RWPE2 (cell line): ENCODE results near the gene GTF2H4.
"Not testable (repeated sequence)": the region's sequence is repeated elsewhere in the genome, so short reads cannot be mapped to it uniquely, and the experiment has no call there.

ENCODE experiments used
- ATAC-seq: fragments of 200-7000 bp; cut with Tn5 transposase; 3 replicates; pipeline ENCODE4 v1.9.1; 2021; ENCODE audit warnings: low read depth
- DNase-seq: peaks from one replicate; pipeline ENCODE4 v3.0.0-alpha.2; 2020; ENCODE audit warnings: low spot score
- H3K27ac ChIP-seq: fragments of 450-650 bp; 2 replicates; pipeline ENCODE4 v1.5.1; 2017; ENCODE audit warnings: mild to moderate bottlenecking; ENCODE audit not compliant: poor library complexity, severe bottlenecking
- H3K27me3 ChIP-seq: fragments of 250-450 bp; sonication (Bioruptor Pico); 2 replicates; pipeline ENCODE4 v1.5.1; 2021; ENCODE audit warnings: mild to moderate bottlenecking, moderate library complexity; ENCODE audit not compliant: insufficient read depth, poor library complexity, severe bottlenecking
- H3K36me3 ChIP-seq: fragments of 250-450 bp; sonication (Bioruptor Pico); 2 replicates; pipeline ENCODE4 v1.5.1; 2020; ENCODE audit warnings: low read depth, mild to moderate bottlenecking, moderate library complexity
- H3K4me1 ChIP-seq: fragments of 250-450 bp; sonication (Bioruptor Pico); 2 replicates; pipeline ENCODE4 v1.5.1; 2021; ENCODE audit warnings: mild to moderate bottlenecking, moderate library complexity; ENCODE audit not compliant: insufficient read depth, poor library complexity, severe bottlenecking
- H3K4me3 ChIP-seq: fragments of 250-450 bp; sonication (Bioruptor Pico); 2 replicates; pipeline ENCODE4 v1.5.1; 2021; ENCODE audit warnings: mild to moderate bottlenecking, moderate library complexity; ENCODE audit not compliant: severe bottlenecking
- H3K9me3 ChIP-seq: fragments of 250-450 bp; sonication (Bioruptor Pico); 2 replicates; pipeline ENCODE4 v1.5.1; 2021; ENCODE audit warnings: mild to moderate bottlenecking, moderate library complexity; ENCODE audit not compliant: severe bottlenecking
- TF ChIP-seq, protein P1 (sequence below): fragments of 450-650 bp; IDR thresholded peaks from one replicate; pipeline ENCODE4 v1.5.1; 2017; ENCODE audit warnings: mild to moderate bottlenecking, moderate library complexity; ENCODE audit not compliant: poor library complexity, severe bottlenecking

The GTF2H4 gene

DNA sequence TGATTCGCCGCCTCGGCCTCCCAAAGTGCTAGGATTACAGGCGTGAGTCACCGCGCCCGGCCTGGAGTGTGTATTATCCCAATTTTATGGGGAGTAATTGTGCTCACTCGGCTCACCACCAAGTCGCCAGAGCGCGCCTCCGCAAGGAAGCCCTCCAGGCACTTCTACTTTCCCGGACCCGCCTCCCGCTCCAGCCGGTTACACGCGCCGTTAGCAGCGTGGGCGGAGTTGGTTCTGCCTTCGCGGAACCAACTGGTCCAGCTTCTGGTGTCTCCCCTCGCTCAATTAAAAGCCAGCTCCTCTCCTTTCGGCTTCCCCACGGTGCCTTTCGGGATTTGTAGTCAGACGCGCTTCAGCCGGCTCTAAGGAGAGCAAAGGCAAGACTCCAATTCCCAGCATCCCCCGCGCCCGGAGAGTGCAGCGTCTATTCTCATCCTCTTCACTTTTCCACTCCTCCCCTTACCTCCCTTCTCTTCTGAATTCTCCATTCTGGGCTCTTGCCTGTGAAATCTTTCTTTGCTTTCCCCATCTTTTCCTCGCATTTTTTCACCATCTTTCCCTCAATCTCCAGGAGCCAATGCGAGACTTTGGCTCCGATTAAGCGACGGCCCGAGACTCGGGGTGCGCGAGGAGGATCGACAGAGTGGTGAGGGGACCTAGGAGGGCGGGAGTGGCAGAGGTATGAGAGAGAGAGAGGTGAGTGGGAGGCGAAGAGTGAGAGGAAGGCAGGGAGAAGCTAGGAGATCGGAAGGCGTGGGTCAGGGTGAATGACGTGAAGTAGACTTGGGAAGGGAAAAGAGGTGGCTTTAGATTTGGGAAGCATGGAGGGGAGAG, at the start of gene GTF2H4:
Gene GTF2H4, plus strand, starts transcription at position 450 of the 834 bp plus-strand sequence.
- Histone ChIP-seq H3K4me1 (no peaks in the 10 kb centered on the region), H3K36me3 (peaks cover 21% of the 10 kb centered on the region), H3K27ac (peak within 1 kb of the TSS; percentile 40), H3K9me3 (no peaks in the 10 kb centered on the region), H3K4me3 (peak within 1 kb of the TSS; percentile 63), H3K27me3 (no peaks in the 10 kb centered on the region)
- DNase-seq (peak; percentile 98), ATAC-seq (peak; percentile 96)
- TF ChIP-seq, protein P1, sequence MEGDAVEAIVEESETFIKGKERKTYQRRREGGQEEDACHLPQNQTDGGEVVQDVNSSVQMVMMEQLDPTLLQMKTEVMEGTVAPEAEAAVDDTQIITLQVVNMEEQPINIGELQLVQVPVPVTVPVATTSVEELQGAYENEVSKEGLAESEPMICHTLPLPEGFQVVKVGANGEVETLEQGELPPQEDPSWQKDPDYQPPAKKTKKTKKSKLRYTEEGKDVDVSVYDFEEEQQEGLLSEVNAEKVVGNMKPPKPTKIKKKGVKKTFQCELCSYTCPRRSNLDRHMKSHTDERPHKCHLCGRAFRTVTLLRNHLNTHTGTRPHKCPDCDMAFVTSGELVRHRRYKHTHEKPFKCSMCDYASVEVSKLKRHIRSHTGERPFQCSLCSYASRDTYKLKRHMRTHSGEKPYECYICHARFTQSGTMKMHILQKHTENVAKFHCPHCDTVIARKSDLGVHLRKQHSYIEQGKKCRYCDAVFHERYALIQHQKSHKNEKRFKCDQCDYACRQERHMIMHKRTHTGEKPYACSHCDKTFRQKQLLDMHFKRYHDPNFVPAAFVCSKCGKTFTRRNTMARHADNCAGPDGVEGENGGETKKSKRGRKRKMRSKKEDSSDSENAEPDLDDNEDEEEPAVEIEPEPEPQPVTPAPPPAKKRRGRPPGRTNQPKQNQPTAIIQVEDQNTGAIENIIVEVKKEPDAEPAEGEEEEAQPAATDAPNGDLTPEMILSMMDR = peak; percentile 10

DNA sequence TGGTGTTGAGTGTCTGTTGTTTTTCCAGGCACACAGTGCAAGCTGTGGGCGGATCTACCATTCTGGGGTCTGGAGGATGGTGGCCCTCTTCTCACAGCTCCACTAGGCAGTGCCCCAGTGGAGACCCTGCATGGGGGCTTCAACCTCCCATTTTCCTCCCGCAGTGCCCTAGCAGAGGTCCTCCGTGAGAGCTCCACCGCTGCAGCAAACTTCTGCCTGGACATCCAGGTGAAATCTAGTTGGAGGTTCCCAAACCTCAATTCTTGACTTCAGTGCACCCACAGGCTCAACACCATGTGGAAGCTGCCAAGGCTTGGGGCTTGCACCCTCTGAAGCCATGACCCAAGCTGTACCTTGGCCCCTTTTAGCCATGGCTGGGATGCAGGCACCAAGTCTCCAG, 48.3 kb upstream of the GTF2H4 start:
- ATAC-seq, H3K4me1 ChIP-seq, DNase-seq, H3K9me3 ChIP-seq, H3K36me3 ChIP-seq, H3K27ac ChIP-seq, H3K4me3 ChIP-seq, H3K27me3 ChIP-seq: not testable (repeated sequence)

- no peak for ATAC-seq
- DNase-seq = no peak
These were observed 46.6 kb upstream of the GTF2H4 start for GRCh38 chr6:30861257-30862048.

DNA sequence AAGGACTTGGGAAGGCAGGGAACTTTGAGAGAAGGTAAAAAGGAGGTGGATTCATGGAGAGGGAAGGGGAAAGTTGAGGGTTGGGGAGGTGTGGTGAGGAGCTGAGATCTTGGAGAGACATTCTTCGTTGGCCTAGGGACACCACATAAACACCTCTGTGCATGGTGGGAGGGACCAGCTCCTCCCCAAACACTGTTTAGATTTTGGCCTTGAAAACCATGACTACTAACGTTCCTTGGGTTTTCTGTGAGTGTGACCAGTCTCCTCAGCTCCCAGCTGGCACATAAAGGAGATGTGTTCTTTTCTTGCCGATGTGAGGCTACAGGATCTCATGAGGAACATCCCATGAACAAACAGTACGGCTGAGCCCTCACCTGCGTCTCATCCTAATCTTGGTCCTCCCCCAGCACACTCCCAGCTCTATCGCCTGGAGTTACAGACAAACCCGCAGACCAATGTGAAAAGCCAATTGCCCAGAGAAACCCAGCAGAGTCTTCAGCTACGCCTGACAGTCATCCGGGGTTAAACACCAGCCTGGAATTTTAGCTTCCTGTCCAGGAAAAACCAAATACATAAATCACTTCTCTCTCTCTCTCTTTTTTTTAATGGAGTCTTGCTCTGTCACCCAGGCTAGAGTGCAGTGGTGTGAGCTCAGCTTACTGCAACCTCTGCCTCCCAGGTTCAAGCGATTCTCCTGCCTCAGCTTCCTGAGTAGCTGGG, 45.7 kb upstream of the GTF2H4 start:
- no peaks in the 10 kb centered on the region for H3K27me3 ChIP-seq
- no peaks in the 10 kb centered on the region for H3K9me3 ChIP-seq
- TF ChIP-seq, protein P1 = no peak
- no peaks in the 10 kb centered on the region for H3K36me3 ChIP-seq
- no peak overlapping the region for H3K27ac ChIP-seq
- H3K4me3 ChIP-seq = no peak overlapping the region
- ATAC-seq (no peak), DNase-seq (no peak)
- H3K4me1 ChIP-seq = no peaks in the 10 kb centered on the region

More at GRCh38 chr6:30861257-30862048, 46.6 kb upstream of the GTF2H4 start:
- no peak overlapping the region for H3K27ac ChIP-seq
- H3K4me1 ChIP-seq = no peaks in the 10 kb centered on the region
- no peaks in the 10 kb centered on the region for H3K27me3 ChIP-seq
- TF ChIP-seq, protein P1 = no peak
- no peaks in the 10 kb centered on the region for H3K36me3 ChIP-seq
- no peak overlapping the region for H3K4me3 ChIP-seq
- no peaks in the 10 kb centered on the region for H3K9me3 ChIP-seq

- ATAC-seq = no peak
- Histone ChIP-seq H3K27me3 (no peaks in the 10 kb centered on the region), H3K27ac (no peak overlapping the region), H3K36me3 (no peaks in the 10 kb centered on the region), H3K4me1 (no peaks in the 10 kb centered on the region), H3K4me3 (no peak overlapping the region), H3K9me3 (peaks cover 3% of the 10 kb centered on the region)
- TF ChIP-seq, protein P1 = no peak
- DNase-seq = no peak
These were observed 43.7 kb upstream of the GTF2H4 start for GRCh38 chr6:30864325-30864724.

GRCh38 chr6:30869241-30869749, 38.7 kb upstream of the GTF2H4 start:
- peaks cover 17% of the 10 kb centered on the region for H3K9me3 ChIP-seq
- H3K27ac ChIP-seq, H3K27me3 ChIP-seq, H3K4me3 ChIP-seq, DNase-seq, H3K36me3 ChIP-seq, H3K4me1 ChIP-seq, ATAC-seq: not testable (repeated sequence)
